ENCODE measurements around the gene TSSC4. TPM values are rescaled to one million over a fixed set of nuclear protein-coding genes. Genes with fewer than 3 reads are reported as not detected.

TSSC4 gene
- total RNA-seq, 1 donor from 2014 or later = 52.2 TPM

GRCh38 chr11:2380807-2381350 lies 19.7 kb upstream of the TSSC4 start:
- H3K4me1 Mint-ChIP-seq (ENCODE audit: low read depth) = peaks cover 51% of the 10 kb centered on the region

GRCh38 chr11:2381494-2382128 lies 18.9 kb upstream of the TSSC4 start:
- Mint-ChIP-seq H3K9me3 (ENCODE audit: low read depth) (no peaks in the 10 kb centered on the region), H3K4me3 (ENCODE audit: unreplicated experiment) (no peak overlapping the region), H3K27ac (ENCODE audit: unreplicated experiment) (peak overlapping the region; percentile 77), H3K27me3 (ENCODE audit: low read depth) (no peaks in the 10 kb centered on the region), H3K4me1 (ENCODE audit: low read depth) (peaks cover 51% of the 10 kb centered on the region), H3K36me3 (ENCODE audit: low read depth) (no peaks in the 10 kb centered on the region)
- no peak for DNase-seq (ENCODE audit: low spot score)
- no peak for TF ChIP-seq CTCF (IDR thresholded peaks at IDR 0.05)

More at GRCh38 chr11:2380807-2381350, 19.7 kb upstream of the TSSC4 start:
- no peak for DNase-seq (ENCODE audit: low spot score)
- no peak for TF ChIP-seq CTCF (IDR thresholded peaks at IDR 0.05)
- Mint-ChIP-seq H3K27me3 (ENCODE audit: low read depth) (no peaks in the 10 kb centered on the region), H3K27ac (ENCODE audit: unreplicated experiment) (peak overlapping the region; percentile 77), H3K9me3 (ENCODE audit: low read depth) (no peaks in the 10 kb centered on the region), H3K4me3 (ENCODE audit: unreplicated experiment) (peak overlapping the region; percentile 51), H3K36me3 (ENCODE audit: low read depth) (no peaks in the 10 kb centered on the region)

- TF ChIP-seq CTCF (IDR thresholded peaks at IDR 0.05) = no peak
- Mint-ChIP-seq H3K27ac (ENCODE audit: unreplicated experiment) (peak overlapping the region; percentile 86), H3K27me3 (ENCODE audit: low read depth) (no peaks in the 10 kb centered on the region), H3K36me3 (ENCODE audit: low read depth) (no peaks in the 10 kb centered on the region), H3K4me3 (ENCODE audit: unreplicated experiment) (no peak overlapping the region), H3K9me3 (ENCODE audit: low read depth) (no peaks in the 10 kb centered on the region), H3K4me1 (ENCODE audit: low read depth) (peaks cover 56% of the 10 kb centered on the region)
- DNase-seq (ENCODE audit: low spot score) = no peak
Observed at GRCh38 chr11:2382129-2382517, 18.4 kb upstream of the TSSC4 start.

GRCh38 chr11:2382936-2383851 lies 17.4 kb upstream of the TSSC4 start:
- peaks cover 62% of the 10 kb centered on the region for H3K4me1 Mint-ChIP-seq (ENCODE audit: low read depth)
- no peaks in the 10 kb centered on the region for H3K9me3 Mint-ChIP-seq (ENCODE audit: low read depth)
- H3K4me3 Mint-ChIP-seq (ENCODE audit: unreplicated experiment) = peak overlapping the region; percentile 22
- TF ChIP-seq CTCF (IDR thresholded peaks at IDR 0.05) = no peak
- no peak for DNase-seq (ENCODE audit: low spot score)
- H3K27ac Mint-ChIP-seq (ENCODE audit: unreplicated experiment) = peak overlapping the region; percentile 86
- H3K27me3 Mint-ChIP-seq (ENCODE audit: low read depth) = no peaks in the 10 kb centered on the region
- H3K36me3 Mint-ChIP-seq (ENCODE audit: low read depth) = no peaks in the 10 kb centered on the region

Data from chondrocyte (in vitro differentiated cells).